NCI-H82 (cell line): ENCODE measurements around the gene FLNB.
A peak's percentile ranks its signal among the peaks of the same experiment; 100 is the strongest.

Source experiments
- DNase-seq: peaks from one replicate; lab custom pipeline; 2025; lab: John Stamatoyannopoulos, UW

The FLNB gene, protein sequence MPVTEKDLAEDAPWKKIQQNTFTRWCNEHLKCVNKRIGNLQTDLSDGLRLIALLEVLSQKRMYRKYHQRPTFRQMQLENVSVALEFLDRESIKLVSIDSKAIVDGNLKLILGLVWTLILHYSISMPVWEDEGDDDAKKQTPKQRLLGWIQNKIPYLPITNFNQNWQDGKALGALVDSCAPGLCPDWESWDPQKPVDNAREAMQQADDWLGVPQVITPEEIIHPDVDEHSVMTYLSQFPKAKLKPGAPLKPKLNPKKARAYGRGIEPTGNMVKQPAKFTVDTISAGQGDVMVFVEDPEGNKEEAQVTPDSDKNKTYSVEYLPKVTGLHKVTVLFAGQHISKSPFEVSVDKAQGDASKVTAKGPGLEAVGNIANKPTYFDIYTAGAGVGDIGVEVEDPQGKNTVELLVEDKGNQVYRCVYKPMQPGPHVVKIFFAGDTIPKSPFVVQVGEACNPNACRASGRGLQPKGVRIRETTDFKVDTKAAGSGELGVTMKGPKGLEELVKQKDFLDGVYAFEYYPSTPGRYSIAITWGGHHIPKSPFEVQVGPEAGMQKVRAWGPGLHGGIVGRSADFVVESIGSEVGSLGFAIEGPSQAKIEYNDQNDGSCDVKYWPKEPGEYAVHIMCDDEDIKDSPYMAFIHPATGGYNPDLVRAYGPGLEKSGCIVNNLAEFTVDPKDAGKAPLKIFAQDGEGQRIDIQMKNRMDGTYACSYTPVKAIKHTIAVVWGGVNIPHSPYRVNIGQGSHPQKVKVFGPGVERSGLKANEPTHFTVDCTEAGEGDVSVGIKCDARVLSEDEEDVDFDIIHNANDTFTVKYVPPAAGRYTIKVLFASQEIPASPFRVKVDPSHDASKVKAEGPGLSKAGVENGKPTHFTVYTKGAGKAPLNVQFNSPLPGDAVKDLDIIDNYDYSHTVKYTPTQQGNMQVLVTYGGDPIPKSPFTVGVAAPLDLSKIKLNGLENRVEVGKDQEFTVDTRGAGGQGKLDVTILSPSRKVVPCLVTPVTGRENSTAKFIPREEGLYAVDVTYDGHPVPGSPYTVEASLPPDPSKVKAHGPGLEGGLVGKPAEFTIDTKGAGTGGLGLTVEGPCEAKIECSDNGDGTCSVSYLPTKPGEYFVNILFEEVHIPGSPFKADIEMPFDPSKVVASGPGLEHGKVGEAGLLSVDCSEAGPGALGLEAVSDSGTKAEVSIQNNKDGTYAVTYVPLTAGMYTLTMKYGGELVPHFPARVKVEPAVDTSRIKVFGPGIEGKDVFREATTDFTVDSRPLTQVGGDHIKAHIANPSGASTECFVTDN (N-terminal part only)

DNA sequence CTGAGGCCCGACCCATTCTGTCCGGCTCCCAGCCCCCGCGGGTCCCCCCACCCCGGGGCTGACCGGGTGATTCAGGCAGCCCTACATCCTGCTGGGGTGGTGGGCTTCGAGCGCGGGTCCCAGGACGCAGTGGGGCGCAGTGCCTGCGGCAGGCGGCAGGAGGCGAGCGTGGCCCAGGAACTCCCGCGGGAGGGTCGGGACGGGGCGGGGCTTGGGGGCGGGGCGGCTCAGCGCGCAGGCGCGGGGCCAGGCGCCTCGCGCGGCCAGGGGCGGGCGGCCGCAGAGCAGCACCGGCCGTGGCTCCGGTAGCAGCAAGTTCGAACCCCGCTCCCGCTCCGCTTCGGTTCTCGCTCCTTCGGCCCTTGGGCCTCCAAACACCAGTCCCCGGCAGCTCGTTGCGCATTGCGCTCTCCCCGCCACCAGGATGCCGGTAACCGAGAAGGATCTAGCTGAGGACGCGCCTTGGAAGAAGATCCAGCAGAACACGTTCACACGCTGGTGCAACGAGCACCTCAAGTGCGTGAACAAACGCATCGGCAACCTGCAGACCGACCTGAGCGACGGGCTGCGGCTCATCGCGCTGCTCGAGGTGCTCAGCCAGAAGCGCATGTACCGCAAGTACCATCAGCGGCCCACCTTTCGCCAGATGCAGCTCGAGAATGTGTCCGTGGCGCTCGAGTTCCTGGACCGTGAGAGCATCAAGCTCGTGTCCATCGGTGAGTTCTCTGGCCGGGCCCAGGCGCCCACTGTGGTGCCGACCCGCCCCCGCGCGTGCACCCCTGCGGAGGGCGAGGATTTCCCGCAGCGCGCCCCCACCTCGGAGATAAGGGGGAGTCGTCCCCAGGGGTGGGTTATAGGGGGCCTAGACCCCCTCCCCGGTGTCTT is at the start of gene FLNB:
Gene FLNB, plus strand, starts transcription at position 282 of the 885 bp plus-strand sequence. Its CDS starts 143 bp downstream, at position 425.
- DNase-seq: peak; percentile 74

DNA sequence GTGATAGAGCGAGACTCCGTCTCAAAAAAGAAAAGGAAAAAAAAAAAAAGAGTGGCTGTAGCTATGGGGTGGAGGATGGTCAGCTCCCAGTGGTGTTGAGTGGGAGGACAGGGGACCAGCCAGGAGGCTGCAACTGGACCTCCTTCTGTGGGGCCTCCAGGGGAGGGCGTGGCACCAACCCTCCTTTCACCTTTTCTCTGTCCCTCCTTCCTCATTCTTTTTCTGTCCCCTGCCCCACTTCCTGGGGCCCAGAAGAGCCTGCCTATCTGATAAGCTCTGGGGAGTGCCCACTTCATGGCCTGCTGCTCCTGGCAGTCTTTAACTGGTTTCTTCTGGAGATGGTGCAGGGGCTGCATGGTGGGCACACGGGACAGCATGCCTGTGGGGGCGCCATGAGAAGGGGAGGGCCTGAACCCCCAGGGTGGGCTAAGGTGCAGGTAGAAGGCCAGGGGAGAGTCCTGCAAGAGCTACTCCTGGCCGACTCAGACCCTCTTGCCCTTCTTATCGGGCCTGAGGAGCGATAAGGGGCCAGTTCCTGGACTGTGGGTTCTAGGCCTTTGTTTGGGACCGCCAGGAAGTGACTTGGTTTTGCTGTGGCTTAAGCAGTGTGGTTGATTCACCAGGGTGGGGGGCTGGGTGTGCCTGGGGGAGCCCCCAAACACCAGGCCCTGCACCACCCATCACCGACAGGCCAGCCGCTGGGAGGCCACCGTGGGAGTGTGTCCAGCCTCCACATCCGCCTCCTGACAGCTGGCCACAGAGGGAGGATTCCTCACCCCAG is 49.4 kb upstream of the FLNB start:
- DNase-seq: no peak

DNA sequence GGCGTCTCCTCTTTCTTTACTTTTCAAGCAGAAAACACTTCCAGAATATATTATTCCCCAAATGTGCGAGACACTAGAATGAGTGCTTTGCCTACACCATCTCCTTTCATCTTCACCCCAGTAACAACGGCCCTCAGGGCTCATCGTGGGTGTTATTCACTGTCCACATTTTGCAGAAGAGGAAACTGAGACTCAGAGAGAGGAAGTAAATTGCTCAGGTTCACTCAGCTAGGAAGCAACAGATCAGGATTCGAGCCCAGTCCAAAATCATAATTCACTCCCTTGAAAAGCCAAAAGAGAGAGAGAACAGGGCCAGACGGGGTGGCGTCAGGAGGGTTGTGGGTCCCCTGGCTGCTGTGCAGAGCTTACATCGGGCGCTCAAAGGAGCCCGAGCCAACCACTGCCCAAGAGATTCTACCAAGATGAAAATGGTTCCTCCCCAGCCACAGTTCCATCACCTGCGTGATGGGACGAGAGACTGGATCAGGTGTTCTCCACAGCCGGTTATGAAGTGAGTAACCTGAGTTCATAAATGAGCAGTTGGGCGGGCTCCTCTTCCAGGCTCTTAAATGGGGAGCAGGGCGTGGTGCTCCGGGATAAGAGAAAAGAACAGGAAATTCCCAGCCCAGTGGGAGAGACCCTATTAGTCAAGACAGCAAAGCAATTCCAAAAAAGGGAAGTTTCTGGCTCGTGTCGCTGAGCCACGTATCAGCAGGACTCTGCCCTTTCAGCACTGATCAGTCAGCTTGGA is 48.6 kb upstream of the FLNB start:
- DNase-seq: no peak

DNA sequence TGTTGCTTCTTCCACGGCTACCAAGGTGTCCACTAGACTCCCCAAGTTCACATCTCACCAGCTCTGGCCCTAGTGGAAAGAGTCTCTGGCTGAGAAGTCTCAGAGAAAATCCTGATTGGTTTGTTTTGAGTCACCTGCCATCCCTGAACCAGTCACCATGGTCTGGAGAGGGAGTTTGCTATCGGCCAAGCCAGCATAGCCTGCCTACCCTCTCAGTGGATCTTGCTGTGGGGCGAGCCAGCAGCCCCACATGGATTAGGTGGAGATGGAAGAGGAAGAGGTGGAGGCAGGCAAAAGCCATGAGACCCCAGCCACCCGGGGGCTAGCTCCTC is 48.1 kb upstream of the FLNB start:
- no peak for DNase-seq

DNA sequence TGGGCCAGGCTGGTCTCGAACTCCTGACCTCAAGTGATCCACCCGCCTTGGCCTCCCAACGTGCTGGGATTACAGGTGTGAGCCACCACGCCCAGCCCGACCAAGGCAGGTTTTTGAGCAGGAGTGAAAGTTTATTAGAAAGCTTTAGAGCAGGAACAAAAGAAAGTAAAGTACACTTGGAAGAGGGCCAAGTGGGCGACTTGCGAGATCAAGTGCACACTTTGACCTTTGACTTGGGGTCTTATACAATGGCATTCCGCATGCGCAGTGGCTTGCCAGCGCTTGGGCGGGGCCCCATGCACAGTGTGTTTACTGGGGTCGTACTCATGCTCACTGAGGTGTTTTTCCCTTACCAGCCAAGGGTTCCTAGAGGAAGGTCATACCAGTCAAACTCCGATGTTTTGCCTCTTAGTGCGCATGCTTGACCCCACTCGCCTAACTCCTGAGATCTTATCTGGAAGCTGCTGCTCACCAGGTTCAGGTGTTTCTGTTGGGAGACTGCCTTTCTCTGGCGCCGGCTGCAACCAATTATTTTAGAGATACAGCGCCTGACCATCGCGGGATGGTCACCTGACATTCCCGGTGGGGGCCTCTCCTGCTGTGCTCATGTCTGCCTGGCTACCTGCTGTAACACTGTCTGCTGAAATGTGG is 46.9 kb upstream of the FLNB start:
- no peak for DNase-seq

DNA sequence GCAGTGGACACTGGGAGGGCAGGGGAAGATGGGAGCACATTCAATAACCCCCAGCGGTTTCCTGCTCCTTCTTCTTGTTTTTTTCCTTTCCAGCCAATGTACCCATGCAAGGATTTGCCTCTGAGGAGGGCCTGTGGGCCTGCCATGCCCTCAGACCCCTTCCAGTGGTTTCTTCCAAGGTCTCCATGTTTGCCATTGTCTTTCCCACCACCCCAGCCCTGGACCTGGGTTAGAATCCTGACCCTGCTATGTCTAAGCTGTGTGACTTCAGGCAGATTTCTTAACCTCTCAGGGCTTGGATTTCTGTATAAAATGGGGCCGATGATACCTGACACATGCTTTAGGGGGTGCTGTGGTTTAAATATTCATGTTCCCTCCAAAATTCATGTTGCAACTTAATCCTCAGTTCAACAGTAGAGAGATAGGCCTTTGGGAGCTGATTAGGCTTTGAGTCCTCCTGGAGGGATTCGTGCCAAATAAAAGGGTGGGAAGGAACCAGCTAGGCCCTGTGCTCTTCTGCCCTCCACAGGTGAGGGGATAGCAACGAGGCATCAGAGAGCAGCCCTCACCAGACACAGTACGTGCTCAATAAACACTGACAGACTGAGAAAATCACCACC is 46.3 kb upstream of the FLNB start:
- peak; percentile 44 for DNase-seq

DNA sequence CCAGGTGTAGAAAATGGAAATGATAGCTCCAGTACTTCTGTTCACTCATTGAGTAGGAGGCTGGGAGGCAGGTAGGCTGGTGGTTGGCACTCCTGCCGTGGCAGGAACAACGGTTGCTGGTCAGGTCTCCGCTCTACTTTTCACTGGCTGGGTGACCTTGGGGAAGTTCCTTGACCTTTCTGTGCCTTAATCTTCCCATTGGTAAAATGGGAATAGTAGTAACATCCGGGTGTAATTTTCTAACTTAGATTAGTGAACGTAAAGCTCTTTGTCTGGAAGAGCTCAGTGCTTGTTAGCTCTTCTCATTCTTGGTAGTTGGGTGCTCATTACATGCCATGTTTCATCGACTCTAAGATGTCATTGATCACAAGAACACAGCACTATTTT is 45.8 kb upstream of the FLNB start:
- no peak for DNase-seq

DNA sequence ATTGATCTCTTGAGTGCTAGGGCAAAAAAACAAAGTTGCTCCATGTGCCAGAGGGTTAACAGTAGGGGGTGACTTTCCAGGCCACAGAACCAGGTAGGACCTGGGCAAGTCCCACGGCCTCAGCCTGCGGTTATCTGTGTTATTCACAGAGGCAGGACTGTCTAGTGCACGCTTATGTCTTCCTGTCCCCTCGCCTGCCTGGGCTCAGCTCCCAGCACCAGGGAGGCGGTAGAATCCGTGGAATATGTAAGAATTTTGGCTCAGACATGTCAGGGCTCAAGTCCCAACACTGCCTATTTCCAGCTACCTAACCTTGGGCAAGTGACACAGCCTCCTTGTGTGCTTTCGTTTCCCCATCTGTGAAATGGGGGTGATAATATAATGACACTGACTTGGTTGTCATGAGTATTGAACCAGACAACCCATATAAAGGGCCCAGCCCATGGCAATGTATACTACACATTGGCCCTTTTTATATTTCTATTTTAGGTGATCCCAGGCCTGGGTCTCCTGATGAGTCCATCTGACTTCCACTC is 44.3 kb upstream of the FLNB start:
- no peak for DNase-seq

DNA sequence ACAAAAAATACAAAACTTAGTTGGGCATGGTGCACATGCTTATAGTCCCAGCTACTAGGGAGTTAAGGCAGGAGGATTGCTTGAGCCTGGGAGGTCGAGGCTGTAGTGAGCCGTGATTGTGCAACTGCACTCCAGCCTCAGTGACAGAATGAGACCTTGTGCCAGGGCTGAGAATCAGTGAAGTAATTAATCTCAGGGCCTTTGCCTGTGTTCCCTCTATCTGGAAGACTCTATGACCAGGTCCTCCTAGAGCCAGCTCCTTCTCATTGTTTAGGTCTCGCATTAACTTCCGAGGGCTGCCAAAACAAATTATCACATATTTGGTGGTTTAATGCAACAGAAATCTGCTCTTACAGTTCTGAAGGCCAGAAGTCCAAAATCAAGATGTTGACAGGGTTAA is 41.4 kb upstream of the FLNB start:
- DNase-seq: no peak

DNA sequence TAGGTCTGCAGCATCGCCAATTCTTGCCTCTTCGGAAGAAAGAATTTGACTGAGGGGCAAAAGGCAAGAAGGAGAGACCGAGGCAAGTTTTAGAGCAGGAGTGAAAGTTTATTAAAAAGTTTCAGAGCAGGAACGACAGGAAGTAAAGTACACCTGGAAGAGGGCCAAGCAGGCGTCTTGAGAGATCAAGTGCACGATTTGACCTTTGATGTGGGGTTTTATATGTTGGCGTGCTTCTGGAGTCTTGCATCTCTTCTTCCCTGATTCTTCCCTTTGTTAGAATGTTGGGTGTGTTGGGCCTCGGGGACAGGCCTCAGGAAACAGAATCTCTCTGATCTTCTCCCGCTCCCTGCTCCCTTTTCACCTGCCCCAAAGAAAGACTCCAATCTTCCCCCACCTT is 40.6 kb upstream of the FLNB start:
- DNase-seq: no peak

DNA sequence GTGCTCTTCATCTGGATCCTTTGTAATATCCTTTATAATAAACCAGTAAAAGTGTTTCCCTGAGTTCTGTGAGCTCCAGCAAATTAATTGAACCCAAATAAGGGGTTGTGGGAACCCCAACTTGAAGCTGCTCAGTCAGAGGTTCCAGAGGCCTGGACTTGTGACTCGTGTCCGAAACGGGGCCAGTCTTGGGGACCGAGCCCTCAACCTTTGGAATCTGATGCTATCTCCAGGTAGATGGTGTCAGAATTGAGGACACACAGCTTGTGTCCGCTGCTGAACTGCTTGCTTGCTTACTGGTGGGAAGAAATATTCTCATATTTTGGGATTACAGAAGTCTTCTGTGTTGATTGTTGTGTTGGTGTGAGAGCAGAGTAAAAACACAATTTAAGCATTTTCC is 39.7 kb upstream of the FLNB start:
- no peak for DNase-seq

DNA sequence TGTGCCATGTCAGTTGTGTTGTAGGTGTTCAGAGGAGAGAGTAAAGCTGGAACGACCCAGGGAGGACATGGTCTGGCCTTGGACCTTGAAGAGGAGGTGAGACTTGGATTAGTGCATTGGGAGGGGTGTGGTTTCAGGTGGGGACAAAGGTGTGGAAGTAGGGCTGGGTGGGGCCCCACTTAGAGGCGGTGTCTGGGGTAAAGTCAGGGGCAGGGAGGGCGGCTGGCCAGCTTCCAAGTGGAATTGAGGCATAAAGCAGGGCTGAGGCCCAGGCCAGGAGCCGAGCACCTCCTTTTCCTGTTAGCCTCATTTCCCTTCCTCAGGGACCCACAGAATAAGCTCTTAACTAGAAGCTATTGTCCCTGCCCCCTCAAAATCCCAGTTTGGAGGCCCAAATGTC is 36.2 kb upstream of the FLNB start:
- no peak for DNase-seq

DNA sequence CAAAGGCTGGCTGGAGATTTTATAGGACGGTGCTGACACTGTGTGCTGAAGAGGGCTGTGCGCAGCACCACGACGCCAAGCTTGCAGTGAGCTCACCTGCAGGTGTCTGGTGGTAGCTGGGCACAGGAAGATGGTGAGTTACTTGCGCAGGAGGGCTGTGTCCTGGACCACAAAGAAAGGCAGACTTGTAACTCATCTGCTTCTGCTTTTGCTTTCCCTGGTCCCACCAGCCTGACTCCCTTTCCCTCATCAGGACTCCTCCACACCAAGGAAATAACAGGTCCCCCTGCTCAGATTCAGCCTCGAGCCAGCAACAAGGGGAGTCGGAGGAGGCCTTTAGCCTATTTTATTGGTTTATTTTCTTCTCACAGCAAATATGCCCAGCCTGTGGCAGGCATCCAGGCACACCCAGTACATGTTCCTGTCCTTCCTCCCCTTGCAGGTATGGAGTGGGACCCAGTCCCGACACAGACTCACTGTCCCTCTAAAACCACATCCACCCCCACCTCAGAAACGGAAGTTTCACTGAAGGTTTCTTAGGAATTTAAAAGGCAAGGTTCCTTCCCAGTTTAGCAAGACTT is 35.6 kb upstream of the FLNB start:
- DNase-seq: no peak

DNA sequence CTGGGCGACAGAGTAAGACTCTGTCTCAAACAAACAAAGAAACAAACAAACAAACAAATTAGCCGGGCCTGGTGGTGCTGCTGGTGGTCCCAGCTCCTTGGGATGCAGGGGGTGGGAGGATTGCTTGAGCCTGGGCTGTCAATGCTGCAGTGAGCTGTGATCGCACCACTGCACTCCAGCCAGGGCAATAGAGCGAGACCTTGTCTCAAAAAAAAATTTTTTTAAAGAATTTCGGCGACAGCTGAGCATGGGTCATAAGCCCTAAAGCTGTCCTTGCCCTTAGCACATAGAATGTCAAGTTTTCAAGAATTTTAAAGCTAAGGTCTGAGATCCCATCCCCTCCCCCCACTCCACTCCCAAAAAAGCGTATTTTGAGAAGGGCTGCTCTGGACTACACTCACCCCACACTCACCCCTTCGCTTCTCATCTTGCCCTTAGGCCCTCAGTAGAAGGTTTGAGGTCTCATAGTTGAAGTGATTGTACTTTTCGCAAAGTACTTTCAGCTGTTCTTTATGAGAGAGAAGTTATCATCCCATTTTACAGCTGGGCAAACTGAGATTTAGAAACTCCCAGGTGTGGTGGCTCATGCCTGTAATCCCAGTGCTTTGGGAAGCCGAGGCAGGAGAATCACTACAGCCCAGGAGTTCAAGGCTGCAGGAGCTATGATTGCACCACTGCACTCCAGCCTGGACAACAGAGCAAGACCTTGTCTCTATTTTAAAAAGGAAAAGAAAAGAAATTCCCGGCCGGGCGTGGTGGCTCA is 34.3 kb upstream of the FLNB start:
- no peak for DNase-seq

DNA sequence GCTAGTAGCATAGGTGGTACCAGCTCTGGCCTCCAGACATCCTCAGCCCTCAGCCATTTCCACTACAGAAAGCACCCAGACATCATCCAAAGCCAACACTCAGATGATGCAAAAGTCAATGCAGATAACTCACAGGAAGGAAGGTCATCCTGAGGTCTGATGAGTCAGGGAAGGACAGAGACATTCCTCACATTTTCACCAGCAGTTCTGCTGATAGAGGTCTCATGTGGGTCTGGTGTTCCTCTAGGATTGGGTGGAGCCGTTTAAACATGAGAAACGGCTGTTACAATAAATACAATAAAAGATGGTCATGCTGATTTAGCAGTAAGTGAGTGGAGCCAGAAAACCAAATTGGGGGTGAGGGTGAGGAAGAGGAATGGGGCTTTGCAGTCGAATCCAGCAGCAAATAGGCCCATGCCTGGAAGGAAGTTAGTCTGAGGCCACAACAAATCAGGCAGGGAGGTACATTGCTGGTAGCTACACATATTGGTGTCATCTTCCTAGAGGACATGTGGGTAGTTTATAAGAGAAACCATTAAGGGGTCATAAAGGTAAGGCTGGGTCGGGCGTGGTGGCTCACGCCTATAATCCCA is 33.3 kb upstream of the FLNB start:
- no peak for DNase-seq

DNA sequence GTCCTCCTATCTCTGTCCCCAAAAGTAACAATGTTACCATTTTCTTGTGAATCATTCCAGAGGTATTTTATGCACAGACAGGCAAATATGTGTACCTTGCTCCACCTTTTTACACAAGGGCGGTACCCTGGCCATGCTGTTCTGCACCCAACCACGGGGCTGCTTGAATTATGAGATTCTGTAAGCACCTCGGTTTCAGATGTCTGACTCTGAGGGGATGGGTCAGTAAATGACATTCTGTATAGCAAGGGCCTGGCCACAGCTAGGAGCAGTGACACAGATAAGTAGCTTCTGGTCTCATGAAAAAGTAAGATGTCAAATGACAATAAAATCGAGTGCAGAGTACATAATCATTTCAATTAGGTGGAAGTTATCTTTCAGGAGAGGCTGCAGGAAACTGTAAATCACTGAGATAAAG is 30.4 kb upstream of the FLNB start:
- no peak for DNase-seq

DNA sequence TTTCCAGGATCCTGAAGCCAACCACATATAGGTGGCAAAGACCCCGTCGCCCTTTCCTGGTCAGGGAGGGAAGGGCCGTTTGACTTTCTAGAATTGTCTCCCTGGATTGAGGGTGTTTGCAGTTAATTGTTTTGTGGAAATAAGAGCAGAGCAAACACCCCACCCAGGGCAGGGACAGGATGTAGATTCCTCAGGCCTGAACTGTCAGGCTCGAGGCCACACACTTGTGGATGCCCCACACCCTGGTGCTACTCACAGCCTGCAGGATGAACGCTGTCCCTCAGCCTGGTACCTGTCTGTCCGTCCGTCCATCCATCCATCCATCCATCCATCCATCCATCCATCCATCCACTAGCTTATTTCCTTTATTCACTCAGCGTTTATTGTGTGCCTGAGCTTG is 29.9 kb upstream of the FLNB start:
- DNase-seq: no peak
